ENCODE results near the gene HEBP2.
A peak's percentile ranks its signal among the peaks of the same experiment; 100 is the strongest.

HEBP2 gene

GRCh38 chr6:138454981-138455706 is 51.1 kb downstream of the HEBP2 start:
- peak; percentile 18 to 29 for DNase-seq (ENCODE audit: low read depth in 2 of 2)

DNA sequence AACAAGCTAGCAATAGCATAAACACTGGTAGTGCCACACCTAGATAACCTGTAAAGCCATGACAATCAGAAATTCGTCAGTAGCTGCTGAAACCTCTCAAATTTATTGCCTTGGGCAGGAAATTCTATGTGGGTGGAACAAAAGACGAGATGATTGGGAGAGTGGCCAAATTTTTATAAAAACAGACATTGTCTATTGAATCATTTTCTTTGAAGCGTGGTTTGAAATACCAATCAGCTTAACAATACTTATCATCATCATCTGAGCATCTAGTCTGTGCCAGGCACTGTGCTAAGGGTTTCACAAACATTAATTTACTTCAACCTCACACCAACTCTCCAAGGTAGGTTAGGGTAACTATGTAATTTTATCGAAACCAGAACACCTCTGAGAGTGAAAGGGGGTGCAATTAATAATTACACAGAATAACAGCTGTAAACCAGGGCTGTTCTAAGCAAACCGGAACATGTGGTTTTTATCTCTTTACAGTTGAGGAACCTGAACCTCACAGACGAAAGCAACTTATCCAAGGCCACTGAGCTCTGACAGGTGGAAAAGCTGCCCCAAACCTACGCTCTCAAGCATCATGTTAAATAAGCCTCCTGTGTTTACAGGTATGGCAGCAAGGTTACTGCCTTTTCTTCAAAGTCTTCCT is 51.9 kb downstream of the HEBP2 start:
- no peak for DNase-seq (ENCODE audit: low read depth in 2 of 2)

GRCh38 chr6:138456401-138456790 is 52.4 kb downstream of the HEBP2 start:
- no peak for DNase-seq (ENCODE audit: low read depth in 2 of 2)

GRCh38 chr6:138461647-138462046 is 57.6 kb downstream of the HEBP2 start:
- no peak for DNase-seq (ENCODE audit: low read depth in 2 of 2)

- no peak for DNase-seq (ENCODE audit: low read depth in 2 of 2)
Measured at GRCh38 chr6:138464085-138464484, 60.1 kb downstream of the HEBP2 start.

DNA sequence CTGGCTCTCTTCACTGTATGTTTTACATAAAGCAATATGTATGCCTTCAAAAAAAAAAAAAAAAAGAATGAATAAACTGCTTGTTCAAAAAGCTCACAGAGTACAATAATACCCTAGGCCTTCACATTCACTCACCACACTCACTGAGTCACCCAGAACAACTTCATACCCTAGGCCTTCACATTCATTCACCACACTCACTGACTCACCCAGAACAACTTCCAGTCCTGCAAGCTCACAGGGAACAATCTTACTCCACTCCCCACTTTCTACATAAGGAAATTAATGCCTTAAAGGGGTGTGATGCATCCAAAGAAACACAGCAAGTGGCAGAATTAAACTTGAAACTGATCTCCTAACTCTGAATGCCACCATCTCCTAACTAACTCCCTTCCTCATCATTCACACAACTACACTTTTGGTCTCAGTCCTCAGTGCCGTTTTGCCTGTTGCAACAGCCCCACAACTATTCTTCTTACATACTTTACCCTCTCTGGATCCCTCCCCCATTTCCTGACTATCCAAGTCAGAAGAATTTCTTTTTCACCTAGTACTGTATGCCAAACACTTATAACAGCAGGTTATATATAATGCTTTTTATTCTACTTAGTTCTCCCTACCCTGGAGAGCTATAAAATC is 61.1 kb downstream of the HEBP2 start:
- no peak for DNase-seq (ENCODE audit: low read depth in 2 of 2)

DNA sequence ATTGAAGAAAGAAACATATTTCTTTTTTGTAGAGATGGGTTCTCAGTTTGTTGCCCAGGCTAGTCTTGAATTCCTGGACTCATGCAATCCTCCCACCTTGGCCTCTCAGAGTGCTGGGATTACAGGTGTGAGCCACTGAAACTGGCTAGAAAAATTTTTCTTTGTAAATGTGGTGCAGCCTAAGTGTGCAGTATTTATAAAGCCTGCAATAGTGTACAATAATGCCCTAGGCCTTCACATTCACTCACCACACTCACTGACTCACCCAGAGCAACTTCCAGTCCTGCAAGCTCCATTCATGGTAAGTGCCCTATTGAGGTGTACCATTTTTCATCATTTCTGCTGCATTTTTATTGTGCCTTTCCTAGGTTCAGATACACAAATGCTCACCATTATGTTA is 63.9 kb downstream of the HEBP2 start:
- DNase-seq (ENCODE audit: low read depth in 2 of 2): no peak

- DNase-seq (ENCODE audit: low read depth in 2 of 2): no peak
Measured at GRCh38 chr6:138468320-138469015, 64.4 kb downstream of the HEBP2 start.
